ENCODE results near the gene PIGL.
"Not testable (repeated sequence)": the region's sequence is repeated elsewhere in the genome, so short reads cannot be mapped to it uniquely, and the experiment has no call there.

The PIGL gene

GRCh38 chr17:16216341-16217001, 539 bp upstream of the PIGL start:
- DNase-seq, result not testable (repeated sequence)

DNA sequence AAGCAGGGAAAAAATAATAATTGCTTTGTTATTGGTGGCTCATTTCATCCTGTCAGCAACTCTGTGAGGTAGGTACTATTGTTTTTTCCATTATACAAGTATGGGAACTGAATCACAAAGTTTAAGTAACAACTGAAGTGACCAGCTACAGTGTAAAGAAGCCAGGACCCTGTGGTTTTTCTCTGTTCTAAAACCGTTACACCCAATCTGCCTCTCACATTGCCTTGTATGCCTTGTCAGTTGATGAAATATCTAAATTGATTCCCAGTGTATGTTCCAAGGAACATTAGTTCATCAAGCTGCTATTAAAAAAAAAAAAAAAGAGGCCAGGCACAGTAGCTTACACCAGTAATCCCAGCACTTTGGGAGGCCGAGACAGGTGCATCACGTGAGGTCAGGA, 5.4 kb downstream of the PIGL start:
- DNase-seq, result no peak

DNA sequence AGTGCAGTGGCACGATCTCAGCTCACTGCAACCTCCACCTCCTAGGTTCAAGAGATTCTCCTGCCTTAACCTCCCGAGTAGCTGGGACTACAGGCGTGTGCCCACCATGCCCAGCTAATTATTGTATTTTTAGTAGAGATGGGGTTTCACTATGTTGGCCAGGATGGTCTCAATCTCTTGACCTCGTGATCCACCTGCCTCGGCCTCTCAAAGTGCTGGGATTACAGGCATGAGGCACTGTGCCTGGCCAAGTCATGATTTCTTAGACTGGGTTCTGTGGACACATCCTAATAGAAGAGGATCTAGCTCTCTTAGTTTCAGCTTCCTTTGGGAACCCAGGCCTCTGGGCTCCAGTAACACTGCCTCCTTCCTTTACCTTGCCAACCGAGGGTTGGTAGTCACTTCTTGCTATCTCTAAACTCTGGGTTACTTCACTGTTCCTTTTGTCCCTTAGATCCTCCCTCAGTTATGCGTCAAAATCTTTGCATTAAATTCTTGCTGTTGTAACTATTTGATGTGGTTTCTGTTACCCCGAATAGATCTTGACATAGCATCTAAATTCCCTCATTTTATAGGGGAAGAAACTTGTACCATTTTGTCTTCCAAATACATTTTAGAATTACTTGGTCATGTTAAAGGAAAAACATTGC, 13.0 kb downstream of the PIGL start:
- DNase-seq, result not testable (repeated sequence)

- no peak for DNase-seq
Observed at GRCh38 chr17:16232391-16232790, 15.4 kb downstream of the PIGL start.

GRCh38 chr17:16239931-16240330, 22.9 kb downstream of the PIGL start:
- no peak for DNase-seq

GRCh38 chr17:16241906-16242399, 24.9 kb downstream of the PIGL start:
- DNase-seq, result no peak

- no peak for DNase-seq
Observed at GRCh38 chr17:16243385-16243784, 26.4 kb downstream of the PIGL start.

GRCh38 chr17:16243801-16244567, 27.0 kb downstream of the PIGL start:
- no peak for DNase-seq

DNA sequence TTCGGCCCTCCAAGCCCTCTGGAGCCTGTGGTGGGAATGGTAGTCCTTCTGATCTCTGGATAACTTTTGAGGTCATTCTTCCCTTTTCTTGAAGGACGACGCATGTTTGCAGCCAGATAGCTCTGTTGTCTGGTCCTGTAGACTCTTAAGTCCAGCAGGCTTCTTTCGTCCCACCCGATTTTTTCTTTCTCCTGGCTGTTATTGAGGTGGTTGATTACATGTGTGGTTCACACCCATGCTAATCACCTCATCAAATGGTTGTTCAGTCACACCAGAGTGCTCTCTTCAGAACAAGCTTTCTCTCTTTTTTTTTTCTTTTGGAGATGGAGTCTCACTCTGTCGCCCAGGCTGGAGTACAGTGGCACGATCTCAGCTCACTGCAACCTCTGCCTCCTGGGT, 30.6 kb downstream of the PIGL start:
- DNase-seq, result no peak

DNA sequence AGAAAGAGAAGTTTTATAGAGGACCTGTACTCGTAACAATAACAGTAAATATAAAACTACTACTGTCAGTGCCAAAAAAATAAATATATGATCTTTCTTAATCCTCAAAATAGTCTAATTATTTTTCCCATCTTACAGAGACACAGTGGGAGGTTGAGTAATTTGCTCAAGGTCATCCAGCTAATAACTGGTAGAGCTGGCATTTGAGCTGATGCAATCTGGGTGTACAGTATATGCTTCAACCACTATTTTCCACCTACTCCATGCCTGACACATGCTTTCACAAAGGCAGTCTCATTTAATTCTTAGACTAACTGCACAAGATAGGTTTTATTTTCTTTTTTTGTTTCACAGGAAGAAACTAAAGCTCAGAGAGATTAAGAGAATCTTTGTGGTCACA, 33.6 kb downstream of the PIGL start:
- DNase-seq, result peak; percentile 39 to 69 (median 56)

- no peak for DNase-seq
Observed at GRCh38 chr17:16251043-16251442, 34.0 kb downstream of the PIGL start.

GRCh38 chr17:16251556-16251955, 34.5 kb downstream of the PIGL start:
- no peak for DNase-seq

DNA sequence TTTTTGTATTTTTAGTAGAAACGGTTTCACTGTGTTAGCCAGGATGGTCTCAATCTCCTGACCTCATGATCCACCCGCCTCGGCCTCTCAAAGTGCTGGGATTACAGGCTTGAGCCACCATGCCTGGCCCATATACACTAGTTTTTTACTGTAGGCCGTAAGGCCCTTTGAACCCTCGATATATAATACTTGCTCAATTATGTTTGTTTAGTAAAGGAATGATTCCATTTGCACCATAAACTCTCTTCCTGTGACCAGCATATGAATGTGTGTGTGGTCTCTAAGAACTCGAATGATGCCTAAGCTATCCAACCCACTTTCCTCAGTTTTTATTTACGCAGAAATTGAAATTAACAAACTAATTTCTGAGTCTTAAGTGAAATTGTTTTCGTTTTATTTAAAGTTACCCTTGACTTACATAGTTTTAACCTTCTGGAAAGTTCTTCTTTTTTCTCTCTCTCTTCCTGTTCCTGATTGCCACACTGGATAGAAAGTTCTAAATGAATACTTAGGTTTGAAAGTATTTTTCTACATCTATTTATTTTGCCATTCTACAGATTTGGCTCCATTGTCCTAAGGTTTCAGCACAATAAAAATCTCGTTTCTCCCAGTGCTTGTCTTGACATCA, 37.9 kb downstream of the PIGL start:
- peak in 1 of 4 experiments; percentile 38 for DNase-seq

DNA sequence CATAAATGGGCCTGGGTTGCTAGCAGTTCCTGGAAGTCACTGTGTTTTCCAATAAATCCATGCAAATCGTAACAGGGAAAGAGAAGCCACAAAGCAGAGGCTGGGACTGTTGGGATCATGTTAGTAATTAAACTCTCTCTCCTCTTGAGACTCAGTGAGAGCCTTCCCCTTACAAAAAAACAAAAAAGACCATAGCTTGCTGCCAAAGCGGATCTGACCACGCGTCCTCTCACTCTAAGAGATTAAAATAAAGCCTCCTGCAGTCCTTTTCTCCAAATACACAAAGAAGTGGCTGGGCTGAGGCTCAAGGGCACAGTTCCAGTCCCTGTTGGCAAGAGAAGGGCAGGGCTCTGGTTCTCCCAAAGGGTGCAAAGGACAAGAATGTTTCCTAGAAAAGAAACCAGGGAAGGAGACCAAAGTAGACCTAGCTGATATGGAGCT, 38.5 kb downstream of the PIGL start:
- DNase-seq, result no peak

- peak in 3 of 4 experiments; percentile 8 to 43 (median 40) for DNase-seq
Observed at GRCh38 chr17:16258901-16259300, 41.9 kb downstream of the PIGL start.

DNA sequence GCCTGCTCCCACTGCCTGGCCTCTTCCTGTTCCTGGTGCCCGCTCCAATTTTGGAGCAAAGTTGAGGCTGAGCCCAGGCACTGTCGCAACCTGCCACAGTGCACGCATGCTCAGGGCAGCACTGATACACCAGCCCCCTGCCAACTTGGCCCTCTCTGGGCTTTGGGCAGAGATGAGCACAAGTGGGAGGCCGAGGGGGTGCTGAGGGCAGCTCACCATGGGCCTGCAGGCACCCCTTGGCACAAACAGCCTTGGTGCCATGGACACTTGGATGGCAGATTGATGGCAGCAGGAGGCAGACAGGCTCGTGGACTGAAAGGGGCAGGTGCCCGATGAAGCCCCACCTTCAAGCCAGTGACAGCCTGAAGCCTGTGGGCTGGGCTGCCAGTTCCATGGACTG, 42.9 kb downstream of the PIGL start:
- DNase-seq, result peak in 1 of 4 experiments; percentile 5

DNA sequence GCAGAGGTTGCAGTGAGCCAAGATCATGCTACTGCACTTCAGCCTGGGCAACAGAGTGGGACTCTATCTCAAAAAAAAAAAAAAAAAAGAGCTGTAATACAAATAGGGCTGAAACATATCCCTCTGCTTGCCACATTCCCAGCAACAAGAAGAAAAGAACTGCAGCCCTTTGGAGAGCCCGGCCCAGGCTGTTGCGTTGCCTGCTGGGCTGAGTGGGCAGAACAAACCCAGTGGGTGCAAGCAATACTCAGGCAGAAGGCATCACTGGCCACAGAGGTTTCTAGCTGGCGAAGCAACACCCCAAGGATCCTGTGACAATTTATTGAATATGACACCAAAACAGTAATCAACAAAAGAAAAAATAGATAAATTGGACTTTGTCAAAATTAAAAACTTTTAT, 44.0 kb downstream of the PIGL start:
- no peak for DNase-seq

DNA sequence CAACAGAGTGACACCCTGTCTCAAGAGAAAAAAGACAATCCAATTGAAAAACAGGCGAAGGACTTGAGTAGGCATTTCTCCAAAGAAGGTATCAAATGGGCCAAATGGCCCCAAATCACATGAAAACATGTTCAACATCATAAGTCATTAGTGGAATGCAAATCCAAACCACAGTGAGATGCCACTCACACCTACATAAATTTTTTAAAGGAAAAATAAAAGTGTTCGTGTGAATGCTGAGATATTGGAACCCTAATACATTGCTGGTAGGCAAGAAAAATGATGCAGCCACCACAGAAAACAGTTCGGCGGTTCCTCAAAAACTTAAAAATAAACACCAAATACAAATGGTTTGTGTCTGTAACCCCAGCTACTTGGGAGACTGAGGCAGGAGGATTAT, 45.2 kb downstream of the PIGL start:
- no peak for DNase-seq

GRCh38 chr17:16267174-16267573, 50.2 kb downstream of the PIGL start:
- DNase-seq, result no peak

DNA sequence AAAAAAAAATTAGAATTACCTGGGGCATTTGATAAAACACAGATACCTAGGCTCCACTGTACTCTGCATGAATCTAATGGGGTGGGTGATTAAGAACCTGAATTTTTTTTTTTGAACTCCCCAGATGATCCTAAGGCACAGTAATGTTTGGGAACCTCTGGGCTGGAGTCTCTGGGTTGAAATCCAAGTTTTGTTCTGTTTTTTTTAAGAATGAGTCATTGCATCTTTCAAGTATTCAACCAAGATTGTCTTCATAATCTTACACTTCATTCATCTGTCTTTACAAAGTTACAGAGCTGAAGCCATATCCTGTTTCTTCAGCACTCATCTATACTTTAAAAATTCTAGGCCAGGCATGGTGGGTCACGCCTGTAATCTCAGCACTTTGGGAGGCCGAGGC, 52.6 kb downstream of the PIGL start:
- DNase-seq, result no peak

- DNase-seq, result no peak
Observed at GRCh38 chr17:16272111-16272840, 55.3 kb downstream of the PIGL start.

DNA sequence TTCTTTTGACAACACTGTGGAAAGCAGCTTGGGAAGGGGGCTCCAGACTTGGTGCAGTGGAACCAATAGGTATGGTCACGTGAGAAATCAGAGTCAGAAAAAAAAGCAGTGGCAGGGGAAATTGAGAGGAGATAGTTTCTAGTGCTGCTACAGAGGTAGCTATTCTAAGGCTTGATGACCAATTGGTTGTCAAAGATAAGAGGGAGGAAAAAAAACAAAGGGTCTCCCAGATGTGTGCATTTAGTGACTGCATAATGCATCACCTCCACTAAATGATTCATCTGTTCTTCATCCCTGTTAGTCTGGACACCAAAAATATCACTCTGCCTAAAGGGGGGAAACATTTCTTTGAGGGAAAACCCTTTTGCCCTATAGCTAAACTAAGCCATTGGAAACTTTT, 56.5 kb downstream of the PIGL start:
- no peak for DNase-seq
